ENCODE data around the gene NUDC. TPM values are rescaled to one million over a fixed set of nuclear protein-coding genes. Genes with fewer than 3 reads are reported as not detected.

Gene NUDC
- total and polyA plus RNA-seq, 2 of the 13 experiments (the other 11 are each of a cell fraction or from before 2014, with no cell fraction given): 34.7 to 104 TPM

DNA sequence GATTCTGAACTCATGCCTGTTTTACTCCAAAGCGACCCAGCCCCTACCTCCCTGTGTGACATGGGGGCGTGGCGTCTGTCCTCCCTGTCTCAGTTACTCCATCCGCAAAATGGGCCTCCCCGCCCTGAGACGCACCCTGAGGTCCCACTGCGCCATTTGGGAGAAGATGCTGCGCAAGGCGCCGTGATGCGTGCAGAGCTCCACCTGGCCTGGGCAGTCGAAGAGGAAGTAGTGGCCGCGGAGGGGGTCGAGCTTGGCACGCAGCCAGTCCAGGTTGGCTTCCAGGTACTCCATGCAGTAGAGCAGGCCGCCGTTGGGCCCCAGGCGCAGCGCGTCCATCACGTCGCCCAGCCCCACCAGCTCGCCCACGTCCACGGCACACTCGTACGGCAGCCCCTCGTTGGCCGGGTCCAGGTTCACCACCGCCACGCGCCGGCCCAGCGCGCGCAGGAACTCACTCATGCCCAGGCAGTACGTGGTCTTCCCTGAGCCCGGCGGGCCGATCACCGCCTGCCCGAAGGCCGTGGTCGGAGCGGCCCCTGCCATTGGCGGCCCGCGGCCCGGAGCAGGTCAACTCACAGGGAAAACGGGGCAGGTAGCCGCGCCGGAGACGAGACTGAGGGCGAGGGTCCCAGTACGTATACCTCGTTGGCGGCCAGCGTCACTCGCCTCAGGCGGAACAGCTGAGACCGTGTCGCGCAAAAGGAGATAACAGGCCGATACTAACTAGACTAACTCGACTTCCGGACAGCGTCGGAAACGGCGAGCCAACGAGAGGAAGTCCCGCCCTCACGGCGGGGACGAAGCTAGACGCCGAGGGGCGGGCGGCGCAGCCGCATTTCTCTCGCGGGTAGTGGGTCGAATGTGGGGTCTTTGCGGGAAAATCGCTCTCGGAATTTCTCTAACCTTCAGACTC is 31.7 kb upstream of the NUDC start, which contains the start of gene GPN2 (continued):
- TF ChIP-seq, protein P1, sequence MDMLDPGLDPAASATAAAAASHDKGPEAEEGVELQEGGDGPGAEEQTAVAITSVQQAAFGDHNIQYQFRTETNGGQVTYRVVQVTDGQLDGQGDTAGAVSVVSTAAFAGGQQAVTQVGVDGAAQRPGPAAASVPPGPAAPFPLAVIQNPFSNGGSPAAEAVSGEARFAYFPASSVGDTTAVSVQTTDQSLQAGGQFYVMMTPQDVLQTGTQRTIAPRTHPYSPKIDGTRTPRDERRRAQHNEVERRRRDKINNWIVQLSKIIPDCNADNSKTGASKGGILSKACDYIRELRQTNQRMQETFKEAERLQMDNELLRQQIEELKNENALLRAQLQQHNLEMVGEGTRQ (IDR thresholded peaks at IDR 0.05; ENCODE audit: low read depth, low read length): no peak
- TF ChIP-seq, protein P1 (CRISPR knock-in tag; IDR thresholded peaks at IDR 0.05; ENCODE audit: borderline replicate concordance): peak; percentile 59; the same call in 1 of the 2 replicates
- peak; percentile 92 for TF ChIP-seq KMT2B (CRISPR knock-in tag; IDR thresholded peaks at IDR 0.05)
- TF ChIP-seq, protein P2, sequence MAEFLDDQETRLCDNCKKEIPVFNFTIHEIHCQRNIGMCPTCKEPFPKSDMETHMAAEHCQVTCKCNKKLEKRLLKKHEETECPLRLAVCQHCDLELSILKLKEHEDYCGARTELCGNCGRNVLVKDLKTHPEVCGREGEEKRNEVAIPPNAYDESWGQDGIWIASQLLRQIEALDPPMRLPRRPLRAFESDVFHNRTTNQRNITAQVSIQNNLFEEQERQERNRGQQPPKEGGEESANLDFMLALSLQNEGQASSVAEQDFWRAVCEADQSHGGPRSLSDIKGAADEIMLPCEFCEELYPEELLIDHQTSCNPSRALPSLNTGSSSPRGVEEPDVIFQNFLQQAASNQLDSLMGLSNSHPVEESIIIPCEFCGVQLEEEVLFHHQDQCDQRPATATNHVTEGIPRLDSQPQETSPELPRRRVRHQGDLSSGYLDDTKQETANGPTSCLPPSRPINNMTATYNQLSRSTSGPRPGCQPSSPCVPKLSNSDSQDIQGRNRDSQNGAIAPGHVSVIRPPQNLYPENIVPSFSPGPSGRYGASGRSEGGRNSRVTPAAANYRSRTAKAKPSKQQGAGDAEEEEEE (CRISPR knock-in tag; IDR thresholded peaks at IDR 0.05; ENCODE audit: borderline replicate concordance): peak; percentile 73; the same call in 1 of the 2 replicates
- no peak; the same call in 1 of the 2 replicates for TF ChIP-seq ZNF777 (CRISPR knock-in tag; IDR thresholded peaks at IDR 0.05)
- TF ChIP-seq, protein P3, sequence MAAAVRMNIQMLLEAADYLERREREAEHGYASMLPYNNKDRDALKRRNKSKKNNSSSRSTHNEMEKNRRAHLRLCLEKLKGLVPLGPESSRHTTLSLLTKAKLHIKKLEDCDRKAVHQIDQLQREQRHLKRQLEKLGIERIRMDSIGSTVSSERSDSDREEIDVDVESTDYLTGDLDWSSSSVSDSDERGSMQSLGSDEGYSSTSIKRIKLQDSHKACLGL (CRISPR knock-in tag; IDR thresholded peaks at IDR 0.05): peak; percentile 89
- TF ChIP-seq ZNF468 (CRISPR knock-in tag; IDR thresholded peaks at IDR 0.05): no peak
- TF ChIP-seq, protein P4, sequence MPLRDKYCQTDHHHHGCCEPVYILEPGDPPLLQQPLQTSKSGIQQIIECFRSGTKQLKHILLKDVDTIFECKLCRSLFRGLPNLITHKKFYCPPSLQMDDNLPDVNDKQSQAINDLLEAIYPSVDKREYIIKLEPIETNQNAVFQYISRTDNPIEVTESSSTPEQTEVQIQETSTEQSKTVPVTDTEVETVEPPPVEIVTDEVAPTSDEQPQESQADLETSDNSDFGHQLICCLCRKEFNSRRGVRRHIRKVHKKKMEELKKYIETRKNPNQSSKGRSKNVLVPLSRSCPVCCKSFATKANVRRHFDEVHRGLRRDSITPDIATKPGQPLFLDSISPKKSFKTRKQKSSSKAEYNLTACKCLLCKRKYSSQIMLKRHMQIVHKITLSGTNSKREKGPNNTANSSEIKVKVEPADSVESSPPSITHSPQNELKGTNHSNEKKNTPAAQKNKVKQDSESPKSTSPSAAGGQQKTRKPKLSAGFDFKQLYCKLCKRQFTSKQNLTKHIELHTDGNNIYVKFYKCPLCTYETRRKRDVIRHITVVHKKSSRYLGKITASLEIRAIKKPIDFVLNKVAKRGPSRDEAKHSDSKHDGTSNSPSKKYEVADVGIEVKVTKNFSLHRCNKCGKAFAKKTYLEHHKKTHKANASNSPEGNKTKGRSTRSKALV (CRISPR knock-in tag; IDR thresholded peaks at IDR 0.05): peak; percentile 75; the same call in 1 of the 2 replicates
- TF ChIP-seq POLR2AphosphoS5 (IDR thresholded peaks at IDR 0.05; ENCODE audit: low read depth, low read length): peak; percentile 97
- no peak for TF ChIP-seq RXRB (CRISPR knock-in tag; IDR thresholded peaks at IDR 0.05; ENCODE audit: borderline replicate concordance)
- TF ChIP-seq, protein P5, sequence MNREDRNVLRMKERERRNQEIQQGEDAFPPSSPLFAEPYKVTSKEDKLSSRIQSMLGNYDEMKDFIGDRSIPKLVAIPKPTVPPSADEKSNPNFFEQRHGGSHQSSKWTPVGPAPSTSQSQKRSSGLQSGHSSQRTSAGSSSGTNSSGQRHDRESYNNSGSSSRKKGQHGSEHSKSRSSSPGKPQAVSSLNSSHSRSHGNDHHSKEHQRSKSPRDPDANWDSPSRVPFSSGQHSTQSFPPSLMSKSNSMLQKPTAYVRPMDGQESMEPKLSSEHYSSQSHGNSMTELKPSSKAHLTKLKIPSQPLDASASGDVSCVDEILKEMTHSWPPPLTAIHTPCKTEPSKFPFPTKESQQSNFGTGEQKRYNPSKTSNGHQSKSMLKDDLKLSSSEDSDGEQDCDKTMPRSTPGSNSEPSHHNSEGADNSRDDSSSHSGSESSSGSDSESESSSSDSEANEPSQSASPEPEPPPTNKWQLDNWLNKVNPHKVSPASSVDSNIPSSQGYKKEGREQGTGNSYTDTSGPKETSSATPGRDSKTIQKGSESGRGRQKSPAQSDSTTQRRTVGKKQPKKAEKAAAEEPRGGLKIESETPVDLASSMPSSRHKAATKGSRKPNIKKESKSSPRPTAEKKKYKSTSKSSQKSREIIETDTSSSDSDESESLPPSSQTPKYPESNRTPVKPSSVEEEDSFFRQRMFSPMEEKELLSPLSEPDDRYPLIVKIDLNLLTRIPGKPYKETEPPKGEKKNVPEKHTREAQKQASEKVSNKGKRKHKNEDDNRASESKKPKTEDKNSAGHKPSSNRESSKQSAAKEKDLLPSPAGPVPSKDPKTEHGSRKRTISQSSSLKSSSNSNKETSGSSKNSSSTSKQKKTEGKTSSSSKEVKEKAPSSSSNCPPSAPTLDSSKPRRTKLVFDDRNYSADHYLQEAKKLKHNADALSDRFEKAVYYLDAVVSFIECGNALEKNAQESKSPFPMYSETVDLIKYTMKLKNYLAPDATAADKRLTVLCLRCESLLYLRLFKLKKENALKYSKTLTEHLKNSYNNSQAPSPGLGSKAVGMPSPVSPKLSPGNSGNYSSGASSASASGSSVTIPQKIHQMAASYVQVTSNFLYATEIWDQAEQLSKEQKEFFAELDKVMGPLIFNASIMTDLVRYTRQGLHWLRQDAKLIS (CRISPR knock-in tag; IDR thresholded peaks at IDR 0.05): peak; percentile 71; the same call in 1 of the 2 replicates
- no peak for TF ChIP-seq FLYWCH1 (CRISPR knock-in tag; IDR thresholded peaks at IDR 0.05)
- TF ChIP-seq, protein P6, sequence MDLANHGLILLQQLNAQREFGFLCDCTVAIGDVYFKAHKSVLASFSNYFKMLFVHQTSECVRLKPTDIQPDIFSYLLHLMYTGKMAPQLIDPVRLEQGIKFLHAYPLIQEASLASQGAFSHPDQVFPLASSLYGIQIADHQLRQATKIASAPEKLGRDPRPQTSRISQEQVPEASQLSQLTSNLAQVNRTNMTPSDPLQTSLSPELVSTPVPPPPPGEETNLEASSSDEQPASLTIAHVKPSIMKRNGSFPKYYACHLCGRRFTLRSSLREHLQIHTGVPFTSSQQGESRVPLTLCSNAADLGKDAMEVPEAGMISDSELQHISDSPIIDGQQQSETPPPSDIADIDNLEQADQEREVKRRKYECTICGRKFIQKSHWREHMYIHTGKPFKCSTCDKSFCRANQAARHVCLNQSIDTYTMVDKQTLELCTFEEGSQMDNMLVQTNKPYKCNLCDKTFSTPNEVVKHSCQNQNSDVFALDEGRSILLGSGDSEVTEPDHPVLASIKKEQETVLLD (CRISPR knock-in tag; IDR thresholded peaks at IDR 0.05; ENCODE audit: low read depth): peak; percentile 77

All from HepG2 (cell line).